Thyroid gland (tissue), 4 donors: ENCODE measurements around the gene SNCAIP.

ENCODE experiments used
- CTCF ChIP-seq, 6 experiments: fragments of 200-600 bp in 3 of 6; fragments of 450-650 bp in 3 of 6; sonication (generic) in 3 of 6; IDR thresholded peaks; one replicate each; pipeline ENCODE4 v1.5.1; 2016 to 2019; ENCODE audit warnings: antibody characterized with exemption in 6 of 6, mild to moderate bottlenecking in 2 of 6, inconsistent platforms in 1 of 6, moderate library complexity in 1 of 6
- POLR2A ChIP-seq, 2 donors: fragments of 450-650 bp; IDR thresholded peaks; one replicate each; pipeline ENCODE4 v1.6.1; 2017; ENCODE audit warnings: antibody characterized with exemption in 2 of 2, mild to moderate bottlenecking in 2 of 2, moderate library complexity in 1 of 2

- TF ChIP-seq CTCF (IDR thresholded peaks at IDR 0.05) (no peak), POLR2A (IDR thresholded peaks at IDR 0.05) (no peak)
Observed at GRCh38 chr5:122391621-122392020, 79.6 kb downstream of the SNCAIP start.
